Endothelial cell of umbilical vein (primary cell): Measurements from ENCODE around the gene WBP2NL. TPM values are rescaled to one million over a fixed set of nuclear protein-coding genes. Genes with fewer than 3 reads are reported as not detected.

Source experiments
- BruUV-seq: library from RNA; stranded (reverse); fragments of 400-500 nt; replicated peaks from 2 replicates; lab custom pipeline; 2021; lab: Mats Ljungman, UMichigan
- CTCF ChIA-PET: fragments of 300-600, 350-600 bp; sonication (Branson Sonifier 250); formaldehyde crosslinking; loops from one replicate; lab custom pipeline; 2021; ENCODE audit warnings: antibody characterized with exemption, inconsistent platforms; lab: Charles Lee
- POLR2A ChIA-PET: fragments of 300-600, 350-600 bp; sonication (Branson Sonifier 250); formaldehyde crosslinking; loops from one replicate; lab custom pipeline; 2021; ENCODE audit warnings: antibody characterized with exemption, inconsistent platforms; lab: Charles Lee
- DNase-seq: peaks from one replicate; pipeline ENCODE4 v3.0.0-alpha.2; 2011; ENCODE audit warnings: low read depth, low spot score
- FAIRE-seq: peaks from 2 replicates; lab custom pipeline; 2011; peaks lifted over from hg19 to GRCh38; lab: Jason Lieb, UNC
- H2AFZ ChIP-seq: 2 replicates; pipeline ENCODE4 v1.6.0; 2012; ENCODE audit warnings: low read depth, low read length, control low read depth, inconsistent platforms
- H3K27ac ChIP-seq: 2 replicates; pipeline ENCODE4 v1.5.1; 2011; ENCODE audit warnings: low read depth, mild to moderate bottlenecking, control low read depth, low read length, moderate library complexity; ENCODE audit not compliant: insufficient read depth
- H3K27me3 ChIP-seq, 2 experiments: 2 replicates each; pipeline versions ENCODE4 v1.6.0 to v1.6.1; 2011; ENCODE audit warnings: low read length in 2 of 2, mixed read lengths in 1 of 2; ENCODE audit not compliant: control insufficient read depth in 2 of 2, insufficient read depth in 2 of 2
- H3K36me3 ChIP-seq, 2 experiments: 2 replicates in 1 of 2; 3 replicates in 1 of 2; pipeline ENCODE4 v1.5.1; 2011; ENCODE audit warnings: low read length in 2 of 2, mild to moderate bottlenecking in 1 of 2, moderate library complexity in 1 of 2; ENCODE audit not compliant: control insufficient read depth in 2 of 2, insufficient read depth in 2 of 2; ENCODE audit errors: extremely low read depth in 1 of 2
- H3K4me1 ChIP-seq: 3 replicates; pipeline ENCODE4 v1.5.1; 2011; ENCODE audit warnings: mild to moderate bottlenecking, low read length; ENCODE audit not compliant: control insufficient read depth, insufficient read depth; ENCODE audit errors: extremely low read depth
- H3K4me2 ChIP-seq: 2 replicates; pipeline ENCODE4 v1.6.1; 2011; ENCODE audit warnings: low read length, control low read depth, mixed read lengths; ENCODE audit not compliant: insufficient read depth
- H3K4me3 ChIP-seq, 3 experiments: fragments of 200-600 bp in 1 of 3; sonication (generic), shearing (Covaris generic) in 1 of 3; replicated peaks in 1 of 3; 2 replicates each; pipeline ENCODE4 v1.5.1; 2011 to 2016; ENCODE audit warnings: control low read depth in 3 of 3, low read length in 3 of 3, mild to moderate bottlenecking in 2 of 3, inconsistent platforms in 1 of 3, low read depth in 1 of 3, moderate library complexity in 1 of 3; ENCODE audit not compliant: insufficient read depth in 1 of 3
- H3K79me2 ChIP-seq: 2 replicates; pipeline ENCODE4 v1.6.0; 2012; ENCODE audit warnings: low read length, inconsistent platforms; ENCODE audit not compliant: control insufficient read depth, insufficient read depth
- H3K9ac ChIP-seq: replicated peaks from 2 replicates; pipeline ENCODE3; 2011; ENCODE audit warnings: low read length, control low read depth; ENCODE audit not compliant: insufficient read depth; ENCODE audit errors: extremely low read depth
- H3K9me1 ChIP-seq: replicated peaks from 3 replicates; pipeline ENCODE4 v1.6.0; 2011; ENCODE audit warnings: mild to moderate bottlenecking, low read length; ENCODE audit not compliant: control insufficient read depth, insufficient read depth; ENCODE audit errors: extremely low read depth
- H3K9me3 ChIP-seq: replicated peaks from 2 replicates; pipeline ENCODE4 v1.5.1; 2012; ENCODE audit warnings: low read length, inconsistent platforms; ENCODE audit not compliant: control insufficient read depth, insufficient read depth
- H4K20me1 ChIP-seq: replicated peaks from 2 replicates; pipeline ENCODE3; 2011; ENCODE audit warnings: mild to moderate bottlenecking, low read length; ENCODE audit not compliant: control insufficient read depth, insufficient read depth; ENCODE audit errors: extremely low read depth
- EZH2 ChIP-seq: IDR thresholded peaks from 2 replicates; pipeline ENCODE4 v1.6.1; 2012; ENCODE audit warnings: borderline replicate concordance, low read depth, mild to moderate bottlenecking, moderate library complexity, low read length, inconsistent platforms; ENCODE audit not compliant: severe bottlenecking
- FOS ChIP-seq: IDR thresholded peaks from 2 replicates; pipeline ENCODE4 v1.6.1; 2011; ENCODE audit warnings: mild to moderate bottlenecking, low read length, moderate library complexity, borderline replicate concordance; ENCODE audit not compliant: insufficient read depth
- GATA2 ChIP-seq: IDR thresholded peaks from 2 replicates; pipeline ENCODE4 v1.7.0; 2011; ENCODE audit warnings: low read depth, mild to moderate bottlenecking, moderate library complexity, mixed read lengths, low read length; ENCODE audit not compliant: insufficient read length, insufficient read depth
- JUN ChIP-seq: IDR thresholded peaks from 2 replicates; pipeline ENCODE4 v1.6.1; 2011; ENCODE audit warnings: borderline replicate concordance, low read depth; ENCODE audit not compliant: insufficient read length, insufficient read depth
- MYC ChIP-seq: IDR thresholded peaks from one replicate; pipeline ENCODE4 v1.6.1; 2011; ENCODE audit warnings: mild to moderate bottlenecking, low read depth, low read length
- POLR2A ChIP-seq: IDR thresholded peaks from 2 replicates; pipeline ENCODE4 v1.6.1; 2012; ENCODE audit warnings: low read depth, mild to moderate bottlenecking, control low read depth, low read length
- POLR2AphosphoS5 ChIP-seq: IDR thresholded peaks from 2 replicates; pipeline ENCODE4 v1.6.1; 2012; ENCODE audit warnings: low read depth, mild to moderate bottlenecking, control low read depth, low read length, moderate library complexity; ENCODE audit not compliant: insufficient read depth
- dilution Hi-C: fragments of 300-500 bp; cut with MboI; formaldehyde crosslinking; loops from one replicate; pipeline ENCODE4 v1.15.0; 2019; ENCODE audit warnings: low sequenced_read_pairs; ENCODE audit not compliant: extremely low pct_ligation_motif_present
- intact Hi-C: fragments of 100-400 bp; cut with micrococcal nuclease; formaldehyde crosslinking; loops from one replicate; pipeline ENCODE4 v1.10.0; 2022
- polyA plus RNA-seq, 4 experiments: library from polyadenylated mRNA; depleted of rRNA in 3 of 4; stranded (reverse) in 3 of 4; unstranded in 1 of 4; fragments of >200 nt; gene quantifications; 2 replicates each; pipeline versions ENCODE4 v1.2.1 to v1.2.3, GENCODE V29; 2011 to 2012; ENCODE audit warnings: missing spikeins in 1 of 4
- total RNA-seq: library from RNA; stranded (reverse); gene quantifications from 2 replicates; pipeline ENCODE4 v1.2.3, GENCODE V29; 2021
- TF ChIP-seq, protein P1 (sequence below): IDR thresholded peaks from 2 replicates; pipeline ENCODE4 v1.6.1; 2011; ENCODE audit not compliant: insufficient read depth, insufficient read length
- TF ChIP-seq, protein P2 (sequence below), 2 donors: IDR thresholded peaks; 1 replicate in 1 of 2; 2 replicates in 1 of 2; pipeline ENCODE4 v1.5.1; 2011; ENCODE audit warnings: low read length in 2 of 2, mild to moderate bottlenecking in 2 of 2, moderate library complexity in 2 of 2, control low read depth in 1 of 2, inconsistent platforms in 1 of 2, low read depth in 1 of 2; ENCODE audit not compliant: insufficient read depth in 1 of 2; ENCODE audit errors: extremely low read depth in 1 of 2

Gene WBP2NL
- total and polyA plus RNA-seq, 2 donors (not counting 3 experiments of a cell fraction or from before 2014, with no cell fraction given), result 0.08 to 0.27 TPM

DNA sequence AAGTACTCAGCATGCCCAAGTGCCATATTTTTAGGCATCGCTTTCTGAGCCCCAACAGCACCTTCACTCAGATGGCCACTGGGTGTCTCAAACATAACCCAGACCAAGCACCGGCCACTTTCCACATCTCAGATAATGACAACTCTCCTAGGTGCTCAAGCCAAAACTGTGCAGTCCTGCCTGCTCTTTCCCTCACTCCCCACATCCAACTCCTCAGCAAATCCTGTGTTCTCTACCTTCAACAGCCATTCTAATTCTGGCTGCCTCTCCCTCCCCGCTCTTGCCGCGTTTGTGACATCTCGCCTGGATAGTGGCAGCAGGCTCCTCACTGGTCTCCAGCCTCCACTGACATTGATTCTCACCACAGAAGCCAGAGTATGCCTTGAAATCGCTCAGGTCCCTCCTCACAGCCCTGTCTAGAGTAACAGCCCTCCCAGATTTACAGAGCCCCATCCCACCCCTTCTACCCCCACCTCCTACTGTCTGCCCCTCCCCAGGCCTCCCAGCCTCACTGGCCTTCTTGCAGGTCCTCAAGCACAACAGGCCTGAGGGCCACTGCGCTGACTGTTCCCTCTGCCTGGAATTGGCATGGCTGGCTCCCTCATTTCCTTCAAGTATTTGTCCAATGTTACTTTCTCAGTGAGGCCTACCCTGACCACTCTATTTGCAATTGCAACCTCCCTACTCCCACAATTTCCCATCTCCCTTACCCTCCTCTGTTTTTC lies 74.2 kb downstream of the WBP2NL start:
- ChIA-PET POLR2A (no interaction called here), CTCF (no interaction called here)
- FAIRE-seq (no peak), DNase-seq (no peak)
- no peak for TF ChIP-seq EZH2
- no peak for TF ChIP-seq POLR2AphosphoS5
- no peak for TF ChIP-seq FOS
- TF ChIP-seq MYC, result no peak
- no peak for TF ChIP-seq GATA2
- TF ChIP-seq, protein P1, sequence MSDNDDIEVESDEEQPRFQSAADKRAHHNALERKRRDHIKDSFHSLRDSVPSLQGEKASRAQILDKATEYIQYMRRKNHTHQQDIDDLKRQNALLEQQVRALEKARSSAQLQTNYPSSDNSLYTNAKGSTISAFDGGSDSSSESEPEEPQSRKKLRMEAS, result no peak
- TF ChIP-seq, protein P2, sequence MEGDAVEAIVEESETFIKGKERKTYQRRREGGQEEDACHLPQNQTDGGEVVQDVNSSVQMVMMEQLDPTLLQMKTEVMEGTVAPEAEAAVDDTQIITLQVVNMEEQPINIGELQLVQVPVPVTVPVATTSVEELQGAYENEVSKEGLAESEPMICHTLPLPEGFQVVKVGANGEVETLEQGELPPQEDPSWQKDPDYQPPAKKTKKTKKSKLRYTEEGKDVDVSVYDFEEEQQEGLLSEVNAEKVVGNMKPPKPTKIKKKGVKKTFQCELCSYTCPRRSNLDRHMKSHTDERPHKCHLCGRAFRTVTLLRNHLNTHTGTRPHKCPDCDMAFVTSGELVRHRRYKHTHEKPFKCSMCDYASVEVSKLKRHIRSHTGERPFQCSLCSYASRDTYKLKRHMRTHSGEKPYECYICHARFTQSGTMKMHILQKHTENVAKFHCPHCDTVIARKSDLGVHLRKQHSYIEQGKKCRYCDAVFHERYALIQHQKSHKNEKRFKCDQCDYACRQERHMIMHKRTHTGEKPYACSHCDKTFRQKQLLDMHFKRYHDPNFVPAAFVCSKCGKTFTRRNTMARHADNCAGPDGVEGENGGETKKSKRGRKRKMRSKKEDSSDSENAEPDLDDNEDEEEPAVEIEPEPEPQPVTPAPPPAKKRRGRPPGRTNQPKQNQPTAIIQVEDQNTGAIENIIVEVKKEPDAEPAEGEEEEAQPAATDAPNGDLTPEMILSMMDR (IDR thresholded peaks at IDR 0.05; ENCODE audit: extremely low read depth in 1 of 2, insufficient read depth in 1 of 2, low read depth in 1 of 2, low read length in 2 of 2), result no peak
- TF ChIP-seq POLR2A, result no peak
- no peak for TF ChIP-seq JUN
- H3K4me3 ChIP-seq, result no peak overlapping the region
- no peak overlapping the region for H3K27ac ChIP-seq
- no TSS peak for BruUV-seq
- dilution Hi-C loops, result no loop called here
- peaks cover 3 to 10% of the 10 kb centered on the region in 2 experiments for H3K36me3 ChIP-seq
- intact Hi-C loops, result no loop called here
- H3K9me3 ChIP-seq, result no peaks in the 10 kb centered on the region
- H3K4me2 ChIP-seq, result no peak overlapping the region
- no peaks in the 10 kb centered on the region for H3K9me1 ChIP-seq
- no peak overlapping the region for H3K9ac ChIP-seq
- H2AFZ ChIP-seq, result no peak overlapping the region
- H4K20me1 ChIP-seq, result no peaks in the 10 kb centered on the region
- H3K27me3 ChIP-seq, result no peaks in the 10 kb centered on the region
- H3K4me1 ChIP-seq, result peaks cover 23% of the 10 kb centered on the region
- peaks cover 17% of the 10 kb centered on the region for H3K79me2 ChIP-seq
